ENCODE measurements around the gene ATAD3C.

Gene ATAD3C

GRCh38 chr1:1430114-1430982 is 19.1 kb upstream of the ATAD3C start:
- peak overlapping the region; percentile 98 for H3K27ac ChIP-seq (ENCODE audit: low read depth, low read length)
- H3K4me3 ChIP-seq (ENCODE audit: low read length), result peak overlapping the region; percentile 44
- H3K9ac ChIP-seq (ENCODE audit: low read length), result peak overlapping the region; percentile 11
- H3K4me1 ChIP-seq (ENCODE audit: control insufficient read depth, insufficient read depth, low read length), result peaks cover 49% of the 10 kb centered on the region
- H3K27me3 ChIP-seq (ENCODE audit: control insufficient read depth, insufficient read depth, low read length), result no peaks in the 10 kb centered on the region
- no peaks in the 10 kb centered on the region for H3K36me3 ChIP-seq (ENCODE audit: control insufficient read depth, insufficient read depth, low read length)

GRCh38 chr1:1430992-1431844 is 18.3 kb upstream of the ATAD3C start:
- peaks cover 49% of the 10 kb centered on the region for H3K4me1 ChIP-seq (ENCODE audit: control insufficient read depth, insufficient read depth, low read length)
- no peaks in the 10 kb centered on the region for H3K27me3 ChIP-seq (ENCODE audit: control insufficient read depth, insufficient read depth, low read length)
- H3K27ac ChIP-seq (ENCODE audit: low read depth, low read length), result peak overlapping the region; percentile 98
- no peak overlapping the region for H3K9ac ChIP-seq (ENCODE audit: low read length)
- H3K4me3 ChIP-seq (ENCODE audit: low read length), result no peak overlapping the region
- no peaks in the 10 kb centered on the region for H3K36me3 ChIP-seq (ENCODE audit: control insufficient read depth, insufficient read depth, low read length)

GRCh38 chr1:1431845-1432273 is 17.6 kb upstream of the ATAD3C start:
- Histone ChIP-seq H3K27me3 (ENCODE audit: control insufficient read depth, insufficient read depth, low read length) (no peaks in the 10 kb centered on the region), H3K9ac (ENCODE audit: low read length) (peak overlapping the region; percentile 2), H3K4me3 (ENCODE audit: low read length) (no peak overlapping the region), H3K4me1 (ENCODE audit: control insufficient read depth, insufficient read depth, low read length) (peaks cover 49% of the 10 kb centered on the region), H3K36me3 (ENCODE audit: control insufficient read depth, insufficient read depth, low read length) (no peaks in the 10 kb centered on the region), H3K27ac (ENCODE audit: low read depth, low read length) (peak overlapping the region; percentile 98)

GRCh38 chr1:1432274-1432950 is 17.1 kb upstream of the ATAD3C start:
- no peak overlapping the region for H3K4me3 ChIP-seq (ENCODE audit: low read length)

GRCh38 chr1:1432951-1433803 is 16.3 kb upstream of the ATAD3C start:
- peak overlapping the region; percentile 98 for H3K27ac ChIP-seq (ENCODE audit: low read depth, low read length)
- peak overlapping the region; percentile 68 for H3K4me3 ChIP-seq (ENCODE audit: low read length)
- peaks cover 53% of the 10 kb centered on the region for H3K4me1 ChIP-seq (ENCODE audit: control insufficient read depth, insufficient read depth, low read length)
- no peaks in the 10 kb centered on the region for H3K27me3 ChIP-seq (ENCODE audit: control insufficient read depth, insufficient read depth, low read length)
- peak overlapping the region; percentile 32 for H3K9ac ChIP-seq (ENCODE audit: low read length)
- H3K36me3 ChIP-seq (ENCODE audit: control insufficient read depth, insufficient read depth, low read length), result no peaks in the 10 kb centered on the region

More at GRCh38 chr1:1432274-1432950, 17.1 kb upstream of the ATAD3C start:
- Histone ChIP-seq H3K27me3 (ENCODE audit: control insufficient read depth, insufficient read depth, low read length) (no peaks in the 10 kb centered on the region), H3K36me3 (ENCODE audit: control insufficient read depth, insufficient read depth, low read length) (no peaks in the 10 kb centered on the region), H3K9ac (ENCODE audit: low read length) (peak overlapping the region; percentile 2), H3K27ac (ENCODE audit: low read depth, low read length) (peak overlapping the region; percentile 98), H3K4me1 (ENCODE audit: control insufficient read depth, insufficient read depth, low read length) (peaks cover 53% of the 10 kb centered on the region)

- H3K4me1 ChIP-seq (ENCODE audit: control insufficient read depth, insufficient read depth, low read length), result peaks cover 53% of the 10 kb centered on the region
- H3K27me3 ChIP-seq (ENCODE audit: control insufficient read depth, insufficient read depth, low read length), result no peaks in the 10 kb centered on the region
- H3K36me3 ChIP-seq (ENCODE audit: control insufficient read depth, insufficient read depth, low read length), result no peaks in the 10 kb centered on the region
- peak overlapping the region; percentile 32 for H3K9ac ChIP-seq (ENCODE audit: low read length)
- H3K27ac ChIP-seq (ENCODE audit: low read depth, low read length), result peak overlapping the region; percentile 98
- H3K4me3 ChIP-seq (ENCODE audit: low read length), result peak overlapping the region; percentile 68
Observed at GRCh38 chr1:1433804-1434130, 15.7 kb upstream of the ATAD3C start.

GRCh38 chr1:1434131-1434823 is 15.2 kb upstream of the ATAD3C start:
- no peaks in the 10 kb centered on the region for H3K36me3 ChIP-seq (ENCODE audit: control insufficient read depth, insufficient read depth, low read length)
- no peaks in the 10 kb centered on the region for H3K27me3 ChIP-seq (ENCODE audit: control insufficient read depth, insufficient read depth, low read length)
- H3K9ac ChIP-seq (ENCODE audit: low read length), result no peak overlapping the region
- H3K4me3 ChIP-seq (ENCODE audit: low read length), result peak overlapping the region; percentile 68
- peak overlapping the region; percentile 98 for H3K27ac ChIP-seq (ENCODE audit: low read depth, low read length)
- peaks cover 53% of the 10 kb centered on the region for H3K4me1 ChIP-seq (ENCODE audit: control insufficient read depth, insufficient read depth, low read length)

- Histone ChIP-seq H3K27me3 (ENCODE audit: control insufficient read depth, insufficient read depth, low read length) (no peaks in the 10 kb centered on the region), H3K9ac (ENCODE audit: low read length) (no peak overlapping the region), H3K27ac (ENCODE audit: low read depth, low read length) (peak overlapping the region; percentile 98), H3K36me3 (ENCODE audit: control insufficient read depth, insufficient read depth, low read length) (no peaks in the 10 kb centered on the region), H3K4me1 (ENCODE audit: control insufficient read depth, insufficient read depth, low read length) (peaks cover 48% of the 10 kb centered on the region), H3K4me3 (ENCODE audit: low read length) (peak overlapping the region; percentile 68)
Observed at GRCh38 chr1:1434824-1435105, 14.7 kb upstream of the ATAD3C start.

DNA sequence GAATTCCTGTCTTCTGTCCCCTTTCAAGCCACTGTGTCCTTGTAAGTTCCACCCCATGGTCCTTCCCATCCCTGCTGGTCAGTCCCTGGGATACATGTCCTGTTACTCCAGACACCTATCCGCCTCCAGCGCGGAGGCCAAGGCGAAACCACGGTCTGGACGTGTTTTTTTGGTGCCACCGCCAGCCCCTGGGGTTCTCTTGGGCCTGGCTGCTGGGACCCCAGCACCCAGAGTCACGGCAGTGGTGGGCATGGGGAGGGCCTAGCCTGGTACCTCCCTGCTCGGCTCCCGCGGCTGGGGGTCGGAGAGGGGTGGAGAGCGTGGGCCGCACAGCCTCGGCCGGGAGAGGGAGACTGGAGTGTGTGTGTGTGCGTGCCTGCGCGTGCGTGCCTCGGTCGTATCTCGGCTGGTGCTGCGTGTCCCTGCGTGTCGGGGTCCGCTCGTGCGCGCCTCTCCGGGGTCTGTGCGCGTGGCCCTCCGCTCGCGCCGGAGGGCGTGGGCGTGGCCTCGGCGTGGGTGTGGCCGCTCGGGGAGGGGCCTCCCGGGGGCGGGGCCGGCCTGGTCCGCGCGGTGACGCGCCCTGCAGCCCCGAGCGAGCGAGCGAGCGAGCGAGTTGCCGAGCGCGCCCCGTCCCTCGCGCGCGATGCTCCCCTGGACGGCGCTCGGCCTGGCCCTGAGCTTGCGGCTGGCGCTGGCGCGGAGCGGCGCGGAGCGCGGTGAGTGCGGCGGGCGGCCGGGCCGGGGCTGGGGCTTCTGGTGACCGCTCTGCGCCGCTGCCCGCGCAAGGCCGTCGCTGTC is 14.2 kb upstream of the ATAD3C start, which contains the start of gene VWA1:
TSS of gene VWA1 (plus strand) at position 585 of the 798 bp plus-strand sequence. CDS start at position 644, 59 bp downstream.
- H3K4me3 ChIP-seq (ENCODE audit: low read length), result peak within 1 kb of the TSS; percentile 68
- H3K9ac ChIP-seq (ENCODE audit: low read length), result peak within 1 kb of the TSS; percentile 45
- peak within 1 kb of the TSS; percentile 98 for H3K27ac ChIP-seq (ENCODE audit: low read depth, low read length)
- no peaks in the 10 kb centered on the region for H3K27me3 ChIP-seq (ENCODE audit: control insufficient read depth, insufficient read depth, low read length)
- peaks cover 43% of the 10 kb centered on the region for H3K4me1 ChIP-seq (ENCODE audit: control insufficient read depth, insufficient read depth, low read length)
- H3K36me3 ChIP-seq (ENCODE audit: control insufficient read depth, insufficient read depth, low read length), result no peaks in the 10 kb centered on the region

DNA sequence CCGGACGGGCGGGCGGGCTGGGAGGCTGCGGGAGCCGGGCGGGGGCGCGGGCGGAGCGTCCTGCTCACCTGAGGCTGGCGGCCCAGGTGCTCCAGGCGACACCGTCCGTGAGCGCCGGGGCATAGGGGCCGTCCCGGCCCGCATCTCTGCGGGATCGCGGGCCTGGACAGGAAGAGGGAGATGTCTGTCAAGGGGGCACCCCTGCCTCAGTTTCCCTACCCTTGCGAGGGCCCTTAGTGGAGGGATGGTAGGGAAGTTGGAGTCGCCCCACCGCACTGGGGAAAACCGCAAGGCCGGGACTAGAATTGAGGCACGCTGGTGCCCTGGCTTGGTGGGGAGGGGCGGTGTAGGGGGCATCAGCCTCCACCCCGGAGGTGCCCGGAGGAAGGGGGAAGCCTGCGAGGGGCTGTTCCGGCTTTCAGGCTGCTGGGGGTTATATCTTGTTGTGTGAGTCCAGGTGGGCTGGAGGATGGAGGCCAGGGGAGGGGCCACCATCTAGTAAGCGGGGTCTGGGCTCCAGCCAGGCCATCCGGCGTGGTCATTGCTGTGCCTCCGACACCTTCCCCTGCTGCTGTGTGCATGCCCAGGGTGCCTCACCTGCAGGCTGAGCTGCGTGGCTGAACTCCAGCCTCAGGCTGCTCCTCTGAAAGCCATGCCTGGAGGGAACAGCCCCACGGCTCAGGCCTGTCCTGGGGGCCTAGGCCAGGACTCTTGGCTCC is 13.4 kb upstream of the ATAD3C start:
- peaks cover 39% of the 10 kb centered on the region for H3K4me1 ChIP-seq (ENCODE audit: control insufficient read depth, insufficient read depth, low read length)
- peak overlapping the region; percentile 11 for H3K27ac ChIP-seq (ENCODE audit: low read depth, low read length)
- no peaks in the 10 kb centered on the region for H3K27me3 ChIP-seq (ENCODE audit: control insufficient read depth, insufficient read depth, low read length)
- peak overlapping the region; percentile 62 for H3K4me3 ChIP-seq (ENCODE audit: low read length)
- no peaks in the 10 kb centered on the region for H3K36me3 ChIP-seq (ENCODE audit: control insufficient read depth, insufficient read depth, low read length)
- no peak overlapping the region for H3K9ac ChIP-seq (ENCODE audit: low read length)
